HEK293 (cell line): ENCODE results near the gene SLC22A17.

Source experiments
- EGR2 ChIP-seq: fragments of 450-650 bp; formaldehyde crosslinking; IDR thresholded peaks from 2 replicates; pipeline ENCODE4 v1.5.1; 2016; ENCODE audit warnings: low read depth, missing biosample characterization, missing genetic modification characterization
- KLF10 ChIP-seq: fragments of 450-650 bp; IDR thresholded peaks from 2 replicates; pipeline ENCODE4 v1.5.1; 2018; ENCODE audit warnings: missing biosample characterization, mild to moderate bottlenecking, missing genetic modification characterization
- REPIN1 ChIP-seq: fragments of 450-650 bp; formaldehyde crosslinking; IDR thresholded peaks from 2 replicates; pipeline ENCODE4 v1.5.1; 2017; ENCODE audit warnings: missing biosample characterization, missing genetic modification characterization, low read depth
- YY1 ChIP-seq: fragments of 450-650 bp; formaldehyde crosslinking; IDR thresholded peaks from 2 replicates; pipeline ENCODE4 v1.5.1; 2018; ENCODE audit warnings: missing biosample characterization, missing genetic modification characterization
- ZBTB7A ChIP-seq: fragments of 450-650 bp; formaldehyde crosslinking; IDR thresholded peaks from 2 replicates; pipeline ENCODE4 v1.5.1; 2016; ENCODE audit warnings: low read depth, missing biosample characterization, missing genetic modification characterization
- ZNF214 ChIP-seq: fragments of 450-650 bp; formaldehyde crosslinking; IDR thresholded peaks from 2 replicates; pipeline ENCODE4 v1.5.1; 2017; ENCODE audit warnings: missing biosample characterization, mild to moderate bottlenecking, missing genetic modification characterization, borderline replicate concordance
- ZNF23 ChIP-seq: fragments of 450-650 bp; formaldehyde crosslinking; IDR thresholded peaks from 2 replicates; pipeline ENCODE4 v1.5.1; 2016; ENCODE audit warnings: missing biosample characterization, missing genetic modification characterization, borderline replicate concordance
- ZNF24 ChIP-seq: fragments of 450-650 bp; formaldehyde crosslinking; IDR thresholded peaks from 2 replicates; pipeline ENCODE4 v1.5.1; 2016; ENCODE audit warnings: missing biosample characterization, missing genetic modification characterization
- ZNF292 ChIP-seq: fragments of 450-650 bp; formaldehyde crosslinking; IDR thresholded peaks from 2 replicates; pipeline ENCODE4 v1.5.1; 2016; ENCODE audit warnings: low read depth, missing biosample characterization, missing genetic modification characterization, borderline replicate concordance
- ZNF335 ChIP-seq: fragments of 450-650 bp; formaldehyde crosslinking; conservative IDR thresholded peaks from 2 replicates; pipeline ENCODE4 v1.5.1; 2016; ENCODE audit warnings: missing biosample characterization, missing genetic modification characterization
- ZNF48 ChIP-seq: fragments of 450-650 bp; formaldehyde crosslinking; IDR thresholded peaks from 2 replicates; pipeline ENCODE4 v1.5.1; 2016; ENCODE audit warnings: missing biosample characterization, missing genetic modification characterization
- TF ChIP-seq, protein P1 (sequence below): fragments of 450-650 bp; formaldehyde crosslinking; IDR thresholded peaks from 2 replicates; pipeline ENCODE4 v1.5.1; 2016; ENCODE audit warnings: missing biosample characterization, missing genetic modification characterization

DNA sequence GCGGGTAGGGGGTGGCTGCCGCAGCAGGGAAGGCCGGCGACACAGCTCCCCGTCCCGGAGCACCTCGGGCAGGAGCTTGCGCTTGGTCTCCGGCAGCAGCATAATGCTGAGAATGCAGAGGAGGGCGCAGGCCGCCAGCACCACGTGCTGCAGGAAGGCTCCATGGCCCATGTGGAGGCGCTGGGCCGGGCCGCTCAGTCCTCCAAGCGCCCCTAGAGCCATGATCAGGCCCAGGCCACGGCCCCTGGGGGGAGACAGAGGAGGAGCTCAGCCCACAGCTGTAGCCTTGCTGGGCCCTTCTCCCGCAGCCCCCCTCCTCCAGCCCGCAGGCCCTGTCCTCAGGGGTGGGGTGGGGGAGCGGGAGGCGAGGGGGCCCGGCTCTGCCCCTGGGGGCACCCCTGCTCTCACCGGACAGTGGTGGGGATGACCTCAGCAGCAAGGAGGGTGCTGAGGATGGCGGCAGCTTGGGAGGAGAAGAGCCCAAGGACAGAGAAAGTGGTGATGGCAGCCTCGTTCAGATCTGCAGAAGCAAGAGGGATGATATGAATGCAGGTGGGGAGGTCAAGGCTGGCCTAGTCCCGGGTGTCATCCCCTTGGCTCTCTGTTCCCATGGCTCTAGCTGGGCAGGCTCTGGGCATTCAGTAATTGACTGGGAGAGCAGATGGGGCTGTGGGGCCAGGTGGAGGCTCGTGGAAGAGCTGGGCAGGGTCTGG is 5.8 kb downstream of the SLC22A17 start:
- TF ChIP-seq, protein P1, sequence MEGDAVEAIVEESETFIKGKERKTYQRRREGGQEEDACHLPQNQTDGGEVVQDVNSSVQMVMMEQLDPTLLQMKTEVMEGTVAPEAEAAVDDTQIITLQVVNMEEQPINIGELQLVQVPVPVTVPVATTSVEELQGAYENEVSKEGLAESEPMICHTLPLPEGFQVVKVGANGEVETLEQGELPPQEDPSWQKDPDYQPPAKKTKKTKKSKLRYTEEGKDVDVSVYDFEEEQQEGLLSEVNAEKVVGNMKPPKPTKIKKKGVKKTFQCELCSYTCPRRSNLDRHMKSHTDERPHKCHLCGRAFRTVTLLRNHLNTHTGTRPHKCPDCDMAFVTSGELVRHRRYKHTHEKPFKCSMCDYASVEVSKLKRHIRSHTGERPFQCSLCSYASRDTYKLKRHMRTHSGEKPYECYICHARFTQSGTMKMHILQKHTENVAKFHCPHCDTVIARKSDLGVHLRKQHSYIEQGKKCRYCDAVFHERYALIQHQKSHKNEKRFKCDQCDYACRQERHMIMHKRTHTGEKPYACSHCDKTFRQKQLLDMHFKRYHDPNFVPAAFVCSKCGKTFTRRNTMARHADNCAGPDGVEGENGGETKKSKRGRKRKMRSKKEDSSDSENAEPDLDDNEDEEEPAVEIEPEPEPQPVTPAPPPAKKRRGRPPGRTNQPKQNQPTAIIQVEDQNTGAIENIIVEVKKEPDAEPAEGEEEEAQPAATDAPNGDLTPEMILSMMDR (tag by site-specific recombination), result no peak
- TF ChIP-seq ZNF48 (tag by site-specific recombination) (no peak), ZNF292 (no peak), ZBTB7A (tag by site-specific recombination) (no peak), REPIN1 (no peak), KLF10 (tag by site-specific recombination) (no peak), ZNF335 (tag by site-specific recombination) (no peak), YY1 (no peak), EGR2 (tag by site-specific recombination) (no peak), ZNF24 (tag by site-specific recombination) (no peak), ZNF214 (tag by site-specific recombination) (no peak), ZNF23 (tag by site-specific recombination) (no peak)
